ENCODE results near the gene SEC14L2. TPM values are rescaled to one million over a fixed set of nuclear protein-coding genes. Genes with fewer than 3 reads are reported as not detected.

The SEC14L2 gene
- total and polyA plus RNA-seq, 2 of the 4 experiments (the other 2 are of a cell fraction) = 38.7 to 54.8 TPM

DNA sequence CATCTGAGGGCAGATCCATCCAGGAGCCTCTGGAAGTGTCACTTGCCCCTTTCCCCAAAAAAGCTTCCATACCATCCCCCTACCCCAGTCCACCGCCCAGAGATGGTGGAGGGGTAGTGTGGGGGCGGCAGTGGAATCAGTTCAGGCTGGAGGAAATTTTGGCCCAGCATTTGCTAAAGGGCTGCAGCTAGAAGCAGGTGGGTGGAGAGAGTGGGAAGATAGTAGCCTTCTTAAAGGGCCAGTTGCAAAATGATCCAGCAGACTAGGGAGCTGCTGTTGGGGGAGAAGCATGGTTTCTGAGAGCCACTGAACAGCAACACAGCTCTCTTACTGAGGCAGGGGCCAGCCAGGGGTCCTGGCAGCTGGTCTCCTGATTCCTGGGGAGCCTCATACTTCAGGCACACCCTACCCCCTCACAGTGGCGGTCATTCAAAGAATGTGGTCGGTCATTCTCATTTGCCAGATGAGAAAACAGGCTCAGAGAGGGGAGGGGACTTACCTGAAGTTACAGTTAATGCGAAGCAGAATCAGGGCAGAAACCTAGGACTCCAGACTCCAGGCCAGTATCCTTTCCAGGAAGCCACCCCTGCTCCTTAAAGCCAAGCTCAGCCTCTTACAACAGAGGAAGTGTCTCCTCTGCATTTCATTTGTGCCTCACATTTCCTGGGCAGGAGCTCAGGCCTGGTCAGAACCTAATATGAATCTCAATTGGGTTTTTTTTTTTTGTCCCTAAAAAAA lies 5.4 kb downstream of the SEC14L2 start:
- Histone ChIP-seq H3K4me3 (ENCODE audit: insufficient read depth, low read depth, low read length) (no peak overlapping the region), H2AFZ (replicated peaks; ENCODE audit: low read length, poor library complexity) (no peak overlapping the region), H3K23ac (ENCODE audit: low read depth, low read length) (no peak overlapping the region), H2BK5ac (ENCODE audit: low read depth, low read length, poor library complexity, severe bottlenecking) (no peak overlapping the region), H3K18ac (ENCODE audit: low read depth, low read length) (no peak overlapping the region), H3K27me3 (ENCODE audit: control insufficient read depth, insufficient read depth, low read length) (no peaks in the 10 kb centered on the region), H3K4ac (ENCODE audit: low read depth, low read length) (no peak overlapping the region), H2BK15ac (ENCODE audit: low read depth, low read length) (no peak overlapping the region), H2BK120ac (ENCODE audit: low read depth, low read length) (no peak overlapping the region), H3K9ac (ENCODE audit: low read depth, low read length) (no peak overlapping the region), H3K9me1 (ENCODE audit: insufficient read depth, low read length) (peaks cover 19% of the 10 kb centered on the region), H3K4me1 (ENCODE audit: control insufficient read depth, insufficient read depth, low read length) (peaks cover 12% of the 10 kb centered on the region), H3K14ac (replicated peaks; ENCODE audit: low read depth, low read length) (no peak overlapping the region), H3K56ac (ENCODE audit: extremely low read depth, insufficient read depth, low read length) (no peak overlapping the region), H4K8ac (ENCODE audit: low read depth in 2 of 2, low read length in 2 of 2) (no peak overlapping the region), H3K4me2 (ENCODE audit: low read depth, low read length) (no peak overlapping the region), H3K79me1 (ENCODE audit: low read depth in 1 of 2, low read length in 2 of 2) (peaks cover 33 to 60% of the 10 kb centered on the region in 2 experiments), H2BK20ac (ENCODE audit: low read depth, low read length) (no peak overlapping the region), H2AK5ac (ENCODE audit: low read depth, low read length) (no peak overlapping the region), H2AK9ac (replicated peaks; ENCODE audit: low read depth, low read length, poor library complexity) (no peak overlapping the region), H4K20me1 (ENCODE audit: insufficient read depth, low read length) (peaks cover 21% of the 10 kb centered on the region), H3K27ac (ENCODE audit: insufficient read depth, low read length) (no peak overlapping the region), H3K9me3 (ENCODE audit: control insufficient read depth, insufficient read depth, low read length) (no peaks in the 10 kb centered on the region), H4K5ac (ENCODE audit: low read depth, low read length) (no peak overlapping the region), H4K91ac (ENCODE audit: insufficient read depth, low read depth, low read length) (no peak overlapping the region), H3K36me3 (ENCODE audit: control insufficient read depth, insufficient read depth, low read length) (peaks cover 12% of the 10 kb centered on the region)
- TF ChIP-seq CEBPB (IDR thresholded peaks at IDR 0.05; ENCODE audit: low read depth, low read length) (no peak), FOS (IDR thresholded peaks at IDR 0.05; ENCODE audit: low read depth, low read length) (no peak), RCOR1 (IDR thresholded peaks at IDR 0.05; ENCODE audit: insufficient replicate concordance, low read length) (no peak), MAFK (IDR thresholded peaks at IDR 0.05; ENCODE audit: low read depth, low read length) (no peak), RFX5 (IDR thresholded peaks at IDR 0.05; ENCODE audit: low read depth, low read length) (no peak), RAD21 (IDR thresholded peaks at IDR 0.05; ENCODE audit: low read length) (no peak), SMC3 (IDR thresholded peaks at IDR 0.05; ENCODE audit: low read depth, low read length) (no peak), NFE2L2 (IDR thresholded peaks at IDR 0.05; ENCODE audit: low read depth, low read length) (no peak), MAZ (IDR thresholded peaks at IDR 0.05; ENCODE audit: borderline replicate concordance, low read depth, low read length) (no peak), MXI1 (IDR thresholded peaks at IDR 0.05; ENCODE audit: borderline replicate concordance, low read depth, low read length) (no peak), BHLHE40 (IDR thresholded peaks at IDR 0.05; ENCODE audit: low read depth, low read length) (no peak), POLR2A (IDR thresholded peaks at IDR 0.05; ENCODE audit: low read depth, low read length) (no peak)
- TF ChIP-seq, protein P1, sequence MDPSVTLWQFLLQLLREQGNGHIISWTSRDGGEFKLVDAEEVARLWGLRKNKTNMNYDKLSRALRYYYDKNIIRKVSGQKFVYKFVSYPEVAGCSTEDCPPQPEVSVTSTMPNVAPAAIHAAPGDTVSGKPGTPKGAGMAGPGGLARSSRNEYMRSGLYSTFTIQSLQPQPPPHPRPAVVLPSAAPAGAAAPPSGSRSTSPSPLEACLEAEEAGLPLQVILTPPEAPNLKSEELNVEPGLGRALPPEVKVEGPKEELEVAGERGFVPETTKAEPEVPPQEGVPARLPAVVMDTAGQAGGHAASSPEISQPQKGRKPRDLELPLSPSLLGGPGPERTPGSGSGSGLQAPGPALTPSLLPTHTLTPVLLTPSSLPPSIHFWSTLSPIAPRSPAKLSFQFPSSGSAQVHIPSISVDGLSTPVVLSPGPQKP (IDR thresholded peaks at IDR 0.05; ENCODE audit: borderline replicate concordance, low read depth, low read length) = no peak
- TF ChIP-seq, protein P2, sequence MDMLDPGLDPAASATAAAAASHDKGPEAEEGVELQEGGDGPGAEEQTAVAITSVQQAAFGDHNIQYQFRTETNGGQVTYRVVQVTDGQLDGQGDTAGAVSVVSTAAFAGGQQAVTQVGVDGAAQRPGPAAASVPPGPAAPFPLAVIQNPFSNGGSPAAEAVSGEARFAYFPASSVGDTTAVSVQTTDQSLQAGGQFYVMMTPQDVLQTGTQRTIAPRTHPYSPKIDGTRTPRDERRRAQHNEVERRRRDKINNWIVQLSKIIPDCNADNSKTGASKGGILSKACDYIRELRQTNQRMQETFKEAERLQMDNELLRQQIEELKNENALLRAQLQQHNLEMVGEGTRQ (IDR thresholded peaks at IDR 0.05; ENCODE audit: low read depth, low read length) = no peak
- TF ChIP-seq, protein P3, sequence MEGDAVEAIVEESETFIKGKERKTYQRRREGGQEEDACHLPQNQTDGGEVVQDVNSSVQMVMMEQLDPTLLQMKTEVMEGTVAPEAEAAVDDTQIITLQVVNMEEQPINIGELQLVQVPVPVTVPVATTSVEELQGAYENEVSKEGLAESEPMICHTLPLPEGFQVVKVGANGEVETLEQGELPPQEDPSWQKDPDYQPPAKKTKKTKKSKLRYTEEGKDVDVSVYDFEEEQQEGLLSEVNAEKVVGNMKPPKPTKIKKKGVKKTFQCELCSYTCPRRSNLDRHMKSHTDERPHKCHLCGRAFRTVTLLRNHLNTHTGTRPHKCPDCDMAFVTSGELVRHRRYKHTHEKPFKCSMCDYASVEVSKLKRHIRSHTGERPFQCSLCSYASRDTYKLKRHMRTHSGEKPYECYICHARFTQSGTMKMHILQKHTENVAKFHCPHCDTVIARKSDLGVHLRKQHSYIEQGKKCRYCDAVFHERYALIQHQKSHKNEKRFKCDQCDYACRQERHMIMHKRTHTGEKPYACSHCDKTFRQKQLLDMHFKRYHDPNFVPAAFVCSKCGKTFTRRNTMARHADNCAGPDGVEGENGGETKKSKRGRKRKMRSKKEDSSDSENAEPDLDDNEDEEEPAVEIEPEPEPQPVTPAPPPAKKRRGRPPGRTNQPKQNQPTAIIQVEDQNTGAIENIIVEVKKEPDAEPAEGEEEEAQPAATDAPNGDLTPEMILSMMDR (conservative IDR thresholded peaks at IDR 0.05; ENCODE audit: low read depth, low read length) = no peak
- in situ Hi-C loops (cut with MboI; ENCODE audit: low sequenced_read_pairs) = no loop called here
- CTCF ChIA-PET = interaction anchor here (0.8 kb wide), 1 partner anchor 23 kb away, joined by 4 read pairs; the partner anchor contains the start of gene MTFP1
- DNase-seq (no peak), ATAC-seq (ENCODE audit: low read depth) (no peak; the same call in 1 of the 2 replicates)
- dilution Hi-C loops (cut with HindIII; ENCODE audit: low sequenced_read_pairs, unreplicated experiment) = no loop called here
- POLR2A ChIA-PET (ENCODE audit: unreplicated experiment) = no interaction called here
- WGBS, 2 experiments (ENCODE audit: extremely low coverage in 2 of 2, insufficient read length in 1 of 2) = no CpG with 5 or more reads among the region's 5 CpGs
- intact Hi-C loops (cut with micrococcal nuclease) = no loop called here
- BruUV-seq (replicated peaks) = no TSS peak
